WTC11 (cell line): ENCODE data around the gene CACNA1E. TPM values are rescaled to one million over a fixed set of nuclear protein-coding genes. Genes with fewer than 3 reads are reported as not detected.

Source experiments
- ATAC-seq: fragments of 200-7000 bp; cut with Tn5 transposase; 2 replicates; pipeline ENCODE4 v1.10.0; 2021; ENCODE audit warnings: mild to moderate bottlenecking, moderate library complexity
- CTCF ChIA-PET: fragments of 300-600 bp; sonication (Branson Sonifier 250); formaldehyde crosslinking; loops from one replicate; lab custom pipeline; 2021; ENCODE audit warnings: antibody characterized with exemption; lab: Charles Lee
- POLR2A ChIA-PET: fragments of 350-600 bp; sonication (Branson Sonifier 250); formaldehyde crosslinking; loops from one replicate; lab custom pipeline; 2021; ENCODE audit warnings: antibody characterized with exemption; lab: Charles Lee
- DNase-seq: peaks from one replicate; pipeline ENCODE4 v3.0.0; 2021; ENCODE audit warnings: low spot score
- H3K27ac Mint-ChIP-seq: 2 replicates; pipeline ENCODE4 v1.8.0; 2021; ENCODE audit warnings: mixed read lengths
- H3K27me3 Mint-ChIP-seq: 2 replicates; pipeline ENCODE4 v1.8.0; 2021; ENCODE audit warnings: low read depth, mild to moderate bottlenecking, moderate library complexity, mixed read lengths
- H3K36me3 Mint-ChIP-seq: 2 replicates; pipeline ENCODE4 v1.8.0; 2021; ENCODE audit warnings: mixed read lengths
- H3K4me1 Mint-ChIP-seq: 2 replicates; pipeline ENCODE4 v1.8.0; 2022; ENCODE audit warnings: mixed read lengths
- H3K4me3 Mint-ChIP-seq: 2 replicates; pipeline ENCODE4 v1.8.0; 2021; ENCODE audit warnings: mild to moderate bottlenecking, moderate library complexity, mixed read lengths
- H3K9me3 Mint-ChIP-seq: 2 replicates; pipeline ENCODE4 v1.8.0; 2021; ENCODE audit warnings: mixed read lengths
- ATF2 ChIP-seq: sonication (generic); formaldehyde crosslinking; IDR thresholded peaks from 2 replicates; pipeline ENCODE4 v1.8.1; 2022; ENCODE audit warnings: low read depth, missing genetic modification reagents, borderline replicate concordance
- CREB1 ChIP-seq: sonication (generic); formaldehyde crosslinking; IDR thresholded peaks from 2 replicates; pipeline ENCODE4 v1.8.0; 2023; ENCODE audit warnings: mild to moderate bottlenecking, missing genetic modification reagents
- CTCF ChIP-seq: fragments of 200-600 bp; IDR thresholded peaks from 2 replicates; pipeline ENCODE4 v1.8.0; 2022; ENCODE audit warnings: antibody characterized with exemption
- ELF4 ChIP-seq: sonication (generic); formaldehyde crosslinking; IDR thresholded peaks from 2 replicates; pipeline ENCODE4 v1.8.1; 2022; ENCODE audit warnings: low read depth, mild to moderate bottlenecking, moderate library complexity, missing genetic modification reagents
- FOXJ3 ChIP-seq: sonication (generic); formaldehyde crosslinking; IDR thresholded peaks from 2 replicates; pipeline ENCODE4 v1.9.0; 2021; ENCODE audit warnings: missing genetic modification reagents, mild to moderate bottlenecking, borderline replicate concordance
- FOXK1 ChIP-seq: sonication (generic); formaldehyde crosslinking; IDR thresholded peaks from 2 replicates; pipeline ENCODE4 v1.8.0; 2022; ENCODE audit warnings: mild to moderate bottlenecking, moderate library complexity, missing genetic modification reagents
- GRHL2 ChIP-seq: fragments of 250-450 bp; sonication (Bioruptor Pico); IDR thresholded peaks from 2 replicates; pipeline ENCODE4 v1.8.0; 2022; ENCODE audit warnings: mild to moderate bottlenecking, moderate library complexity; ENCODE audit not compliant: insufficient replicate concordance, severe bottlenecking
- HMGXB4 ChIP-seq: sonication (generic); formaldehyde crosslinking; IDR thresholded peaks from 2 replicates; pipeline ENCODE4 v1.8.1; 2023; ENCODE audit warnings: mild to moderate bottlenecking, moderate library complexity, missing genetic modification reagents
- IRF1 ChIP-seq: sonication (generic); formaldehyde crosslinking; IDR thresholded peaks from 2 replicates; pipeline ENCODE4 v1.8.0; 2023; ENCODE audit warnings: missing genetic modification reagents
- IRF2 ChIP-seq: sonication (generic); formaldehyde crosslinking; IDR thresholded peaks from 2 replicates; pipeline ENCODE4 v1.8.0; 2022; ENCODE audit warnings: low read depth, missing genetic modification reagents, borderline replicate concordance
- JUN ChIP-seq: sonication (generic); formaldehyde crosslinking; IDR thresholded peaks from 2 replicates; pipeline ENCODE4 v1.8.0; 2023; ENCODE audit warnings: mild to moderate bottlenecking, missing genetic modification reagents
- NFATC4 ChIP-seq: fragments of 250-450 bp; sonication (Bioruptor Pico); IDR thresholded peaks from 2 replicates; pipeline ENCODE4 v1.9.0; 2021; ENCODE audit warnings: mild to moderate bottlenecking
- NR2C2 ChIP-seq: sonication (generic); formaldehyde crosslinking; IDR thresholded peaks from 2 replicates; pipeline ENCODE4 v1.8.0; 2022; ENCODE audit warnings: mild to moderate bottlenecking, missing genetic modification reagents
- PRRX2 ChIP-seq: fragments of 250-450 bp; sonication (Bioruptor Pico); IDR thresholded peaks from 2 replicates; pipeline ENCODE4 v1.8.0; 2021; ENCODE audit warnings: mild to moderate bottlenecking
- RORB ChIP-seq: fragments of 250-450 bp; sonication (Bioruptor Pico); IDR thresholded peaks from 2 replicates; pipeline ENCODE4 v1.9.0; 2021; ENCODE audit warnings: mild to moderate bottlenecking
- TP53 ChIP-seq: sonication (generic); formaldehyde crosslinking; IDR thresholded peaks from 2 replicates; pipeline ENCODE4 v1.8.1; 2023; ENCODE audit warnings: mild to moderate bottlenecking, missing genetic modification reagents
- ZBTB21 ChIP-seq: sonication (generic); formaldehyde crosslinking; IDR thresholded peaks from 2 replicates; pipeline ENCODE4 v1.8.1; 2023; ENCODE audit warnings: mild to moderate bottlenecking, missing genetic modification reagents, borderline replicate concordance
- ZNF232 ChIP-seq: sonication (generic); formaldehyde crosslinking; IDR thresholded peaks from 2 replicates; pipeline ENCODE4 v1.8.0; 2022; ENCODE audit warnings: mild to moderate bottlenecking, missing genetic modification reagents
- ZNF416 ChIP-seq: fragments of 250-450 bp; sonication (Bioruptor Pico); IDR thresholded peaks from 2 replicates; pipeline ENCODE4 v1.9.0; 2021; ENCODE audit warnings: mild to moderate bottlenecking, inconsistent platforms
- ZNF423 ChIP-seq: fragments of 250-450 bp; sonication (Bioruptor Pico); IDR thresholded peaks from 2 replicates; pipeline ENCODE4 v2.1.2; 2022; ENCODE audit warnings: mild to moderate bottlenecking, moderate library complexity
- total RNA-seq: library from RNA; stranded (reverse); gene quantifications from 3 replicates; pipeline ENCODE4 v1.2.3, GENCODE V29; 2021
- TF ChIP-seq, protein P1 (sequence below): sonication (generic); formaldehyde crosslinking; IDR thresholded peaks from 2 replicates; pipeline ENCODE4 v1.8.0; 2022; ENCODE audit warnings: mild to moderate bottlenecking, missing genetic modification reagents
- TF ChIP-seq, protein P2 (sequence below): fragments of 250-450 bp; sonication (Bioruptor Pico); IDR thresholded peaks from 2 replicates; pipeline ENCODE4 v2.1.2; 2022; ENCODE audit warnings: mild to moderate bottlenecking, moderate library complexity
- TF ChIP-seq, protein P3 (sequence below): sonication (generic); formaldehyde crosslinking; IDR thresholded peaks from 2 replicates; pipeline ENCODE4 v1.8.0; 2022; ENCODE audit warnings: mild to moderate bottlenecking, missing genetic modification reagents
- TF ChIP-seq, protein P4 (sequence below): sonication (generic); formaldehyde crosslinking; IDR thresholded peaks from 2 replicates; pipeline ENCODE4 v1.8.0; 2022; ENCODE audit warnings: mild to moderate bottlenecking, missing genetic modification reagents

Gene CACNA1E
- total RNA-seq, 1 experiment from 2014 or later, result 0.63 TPM

DNA sequence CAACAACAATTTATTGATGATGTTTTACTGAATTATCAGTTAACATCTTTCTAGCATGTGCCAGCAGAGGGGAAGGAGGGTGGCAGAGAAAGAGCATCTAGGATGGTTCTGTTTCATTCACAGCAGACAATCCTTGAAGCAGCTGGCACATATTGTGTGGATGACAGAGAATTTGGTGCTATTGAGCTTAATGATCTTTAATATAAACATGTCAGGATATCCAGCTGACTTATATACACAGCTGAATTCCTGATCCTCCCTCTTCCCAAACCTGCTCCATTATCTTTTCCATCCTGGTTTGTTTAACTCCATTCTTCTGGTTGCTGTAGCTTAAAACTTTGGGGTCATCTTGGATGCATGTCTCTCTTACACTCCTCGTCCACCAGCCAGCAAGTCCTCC is 218.6 kb downstream of the CACNA1E start:
- no peak overlapping the region for H3K4me3 Mint-ChIP-seq
- POLR2A ChIA-PET, result no interaction called here
- CTCF ChIA-PET, result no interaction called here
- DNase-seq (no peak), ATAC-seq (no peak)
- TF ChIP-seq GRHL2 (CRISPR knock-in tag) (no peak), NFATC4 (no peak), ZNF423 (CRISPR knock-in tag) (no peak), ELF4 (CRISPR knock-in tag) (no peak), ZNF232 (CRISPR knock-in tag) (no peak)
- H3K27ac Mint-ChIP-seq, result no peak overlapping the region
- H3K4me1 Mint-ChIP-seq, result peaks cover 7% of the 10 kb centered on the region
- peaks cover 10% of the 10 kb centered on the region for H3K9me3 Mint-ChIP-seq
- no peaks in the 10 kb centered on the region for H3K36me3 Mint-ChIP-seq
- no peaks in the 10 kb centered on the region for H3K27me3 Mint-ChIP-seq

DNA sequence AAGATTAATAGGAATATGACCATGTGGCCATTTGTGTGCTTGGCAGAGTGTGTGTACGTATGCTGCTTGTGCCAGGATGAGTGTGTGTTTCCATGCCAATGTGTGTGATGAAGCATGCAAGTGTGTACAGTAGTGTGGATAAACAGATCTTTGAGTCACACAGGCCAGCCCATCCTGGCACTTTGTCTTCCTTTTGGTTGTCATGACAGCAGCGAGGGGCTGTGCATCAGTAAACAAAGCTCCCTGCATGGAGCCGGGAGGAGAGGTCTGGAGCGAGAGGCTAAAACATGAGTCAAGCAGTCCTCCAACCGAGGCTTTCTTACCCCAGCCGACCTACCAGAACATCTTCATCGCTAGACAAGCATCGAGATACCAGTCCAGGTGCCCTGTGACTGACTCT is 221.2 kb downstream of the CACNA1E start:
- Mint-ChIP-seq H3K9me3 (peaks cover 13% of the 10 kb centered on the region), H3K27ac (no peak overlapping the region), H3K4me1 (peaks cover 7% of the 10 kb centered on the region), H3K36me3 (no peaks in the 10 kb centered on the region), H3K27me3 (no peaks in the 10 kb centered on the region), H3K4me3 (no peak overlapping the region)
- POLR2A ChIA-PET, result no interaction called here
- 0 out of 2 replicates have a peak, but pooled peaks have one; percentile 22 for ATAC-seq
- TF ChIP-seq ATF2 (CRISPR knock-in tag), result no peak
- TF ChIP-seq FOXJ3 (CRISPR knock-in tag), result no peak
- no peak for TF ChIP-seq ZNF416 (CRISPR knock-in tag)
- TF ChIP-seq, protein P1, sequence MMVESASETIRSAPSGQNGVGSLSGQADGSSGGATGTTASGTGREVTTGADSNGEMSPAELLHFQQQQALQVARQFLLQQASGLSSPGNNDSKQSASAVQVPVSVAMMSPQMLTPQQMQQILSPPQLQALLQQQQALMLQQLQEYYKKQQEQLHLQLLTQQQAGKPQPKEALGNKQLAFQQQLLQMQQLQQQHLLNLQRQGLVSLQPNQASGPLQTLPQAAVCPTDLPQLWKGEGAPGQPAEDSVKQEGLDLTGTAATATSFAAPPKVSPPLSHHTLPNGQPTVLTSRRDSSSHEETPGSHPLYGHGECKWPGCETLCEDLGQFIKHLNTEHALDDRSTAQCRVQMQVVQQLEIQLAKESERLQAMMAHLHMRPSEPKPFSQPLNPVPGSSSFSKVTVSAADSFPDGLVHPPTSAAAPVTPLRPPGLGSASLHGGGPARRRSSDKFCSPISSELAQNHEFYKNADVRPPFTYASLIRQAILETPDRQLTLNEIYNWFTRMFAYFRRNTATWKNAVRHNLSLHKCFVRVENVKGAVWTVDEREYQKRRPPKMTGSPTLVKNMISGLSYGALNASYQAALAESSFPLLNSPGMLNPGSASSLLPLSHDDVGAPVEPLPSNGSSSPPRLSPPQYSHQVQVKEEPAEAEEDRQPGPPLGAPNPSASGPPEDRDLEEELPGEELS (CRISPR knock-in tag), result no peak
- TF ChIP-seq ZBTB21 (CRISPR knock-in tag), result no peak
- TF ChIP-seq NR2C2, result no peak
- no peak for TF ChIP-seq HMGXB4 (CRISPR knock-in tag)
- no peak for TF ChIP-seq RORB (CRISPR knock-in tag)
- no peak for TF ChIP-seq JUN
- TF ChIP-seq CREB1, result no peak
- no peak for TF ChIP-seq FOXK1
- TF ChIP-seq, protein P2, sequence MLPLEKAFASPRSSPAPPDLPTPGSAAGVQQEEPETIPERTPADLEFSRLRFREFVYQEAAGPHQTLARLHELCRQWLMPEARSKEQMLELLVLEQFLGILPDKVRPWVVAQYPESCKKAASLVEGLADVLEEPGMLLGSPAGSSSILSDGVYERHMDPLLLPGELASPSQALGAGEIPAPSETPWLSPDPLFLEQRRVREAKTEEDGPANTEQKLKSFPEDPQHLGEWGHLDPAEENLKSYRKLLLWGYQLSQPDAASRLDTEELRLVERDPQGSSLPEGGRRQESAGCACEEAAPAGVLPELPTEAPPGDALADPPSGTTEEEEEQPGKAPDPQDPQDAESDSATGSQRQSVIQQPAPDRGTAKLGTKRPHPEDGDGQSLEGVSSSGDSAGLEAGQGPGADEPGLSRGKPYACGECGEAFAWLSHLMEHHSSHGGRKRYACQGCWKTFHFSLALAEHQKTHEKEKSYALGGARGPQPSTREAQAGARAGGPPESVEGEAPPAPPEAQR (CRISPR knock-in tag), result no peak
- no peak for DNase-seq
- CTCF ChIA-PET, result no interaction called here

DNA sequence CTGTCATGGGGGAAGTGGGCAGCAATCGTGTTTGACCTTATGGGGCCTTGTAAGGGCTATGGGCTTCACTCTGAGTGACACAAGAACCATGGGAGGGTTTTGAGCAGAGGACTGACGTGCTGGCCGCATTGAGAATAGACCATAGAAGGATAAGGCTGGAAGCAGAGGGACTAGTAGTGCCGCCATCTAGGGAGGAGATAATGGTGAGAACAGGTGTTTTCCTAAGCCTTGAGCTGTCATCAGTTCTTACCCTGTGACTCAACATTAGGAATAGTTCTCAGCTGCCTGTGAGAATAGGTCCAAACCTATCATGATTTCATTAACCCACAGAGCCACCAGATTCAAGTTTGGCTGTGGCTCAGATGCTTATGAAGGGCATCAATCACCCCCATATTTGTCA is 228.5 kb downstream of the CACNA1E start:
- Mint-ChIP-seq H3K36me3 (no peaks in the 10 kb centered on the region), H3K9me3 (peaks cover 10% of the 10 kb centered on the region), H3K4me3 (no peak overlapping the region), H3K4me1 (peaks cover 29% of the 10 kb centered on the region), H3K27ac (no peak overlapping the region), H3K27me3 (no peaks in the 10 kb centered on the region; the same call in 1 of the 2 replicates)
- ATAC-seq (no peak), DNase-seq (no peak)
- ChIA-PET POLR2A (no interaction called here), CTCF (no interaction called here)
- TF ChIP-seq CTCF (no peak), IRF1 (CRISPR knock-in tag) (no peak), IRF2 (no peak), TP53 (no peak), ELF4 (CRISPR knock-in tag) (no peak), PRRX2 (CRISPR knock-in tag) (no peak), CREB1 (no peak), ZNF232 (CRISPR knock-in tag) (no peak)
- TF ChIP-seq, protein P3, sequence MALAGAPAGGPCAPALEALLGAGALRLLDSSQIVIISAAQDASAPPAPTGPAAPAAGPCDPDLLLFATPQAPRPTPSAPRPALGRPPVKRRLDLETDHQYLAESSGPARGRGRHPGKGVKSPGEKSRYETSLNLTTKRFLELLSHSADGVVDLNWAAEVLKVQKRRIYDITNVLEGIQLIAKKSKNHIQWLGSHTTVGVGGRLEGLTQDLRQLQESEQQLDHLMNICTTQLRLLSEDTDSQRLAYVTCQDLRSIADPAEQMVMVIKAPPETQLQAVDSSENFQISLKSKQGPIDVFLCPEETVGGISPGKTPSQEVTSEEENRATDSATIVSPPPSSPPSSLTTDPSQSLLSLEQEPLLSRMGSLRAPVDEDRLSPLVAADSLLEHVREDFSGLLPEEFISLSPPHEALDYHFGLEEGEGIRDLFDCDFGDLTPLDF (CRISPR knock-in tag), result no peak
- TF ChIP-seq, protein P4, sequence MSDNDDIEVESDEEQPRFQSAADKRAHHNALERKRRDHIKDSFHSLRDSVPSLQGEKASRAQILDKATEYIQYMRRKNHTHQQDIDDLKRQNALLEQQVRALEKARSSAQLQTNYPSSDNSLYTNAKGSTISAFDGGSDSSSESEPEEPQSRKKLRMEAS (CRISPR knock-in tag), result no peak
